ENCODE results near the gene MTF1. TPM values are rescaled to one million over a fixed set of nuclear protein-coding genes. Genes with fewer than 3 reads are reported as not detected.

MTF1 gene
- total RNA-seq, 4 donors from 2014 or later = 4.0 to 7.4 (median 6.7) TPM

DNA sequence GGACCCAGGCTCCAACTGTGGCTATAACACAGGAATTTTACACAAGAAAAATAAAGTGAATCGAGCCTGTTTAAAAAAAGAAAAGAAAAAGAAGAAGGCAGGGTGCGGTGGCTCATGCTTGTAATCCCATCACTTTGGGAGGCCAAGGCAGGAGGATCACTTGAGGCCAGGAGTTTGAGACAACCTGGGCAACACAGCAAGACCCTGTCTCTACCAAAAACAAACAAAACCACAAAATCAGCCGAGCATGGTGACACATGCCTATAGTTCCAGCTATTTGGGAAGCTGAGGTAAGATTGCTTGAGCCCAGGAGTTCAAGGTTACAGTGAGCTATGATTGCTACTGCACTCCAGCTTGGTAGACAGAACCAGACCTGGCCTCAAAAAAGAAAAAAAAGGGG is 17.7 kb downstream of the MTF1 start:
- intact Hi-C loops (cut with DNase I) = no loop called here
- TF ChIP-seq POLR2AphosphoS5 (IDR thresholded peaks at IDR 0.05) (no peak), CTCF (IDR thresholded peaks at IDR 0.05) (no peak), POLR2A (IDR thresholded peaks at IDR 0.05; ENCODE audit: low read depth) (no peak), EP300 (IDR thresholded peaks at IDR 0.05) (no peak)
- WGBS = 91% methylated on average over 3 of the region's 3 CpGs

DNA sequence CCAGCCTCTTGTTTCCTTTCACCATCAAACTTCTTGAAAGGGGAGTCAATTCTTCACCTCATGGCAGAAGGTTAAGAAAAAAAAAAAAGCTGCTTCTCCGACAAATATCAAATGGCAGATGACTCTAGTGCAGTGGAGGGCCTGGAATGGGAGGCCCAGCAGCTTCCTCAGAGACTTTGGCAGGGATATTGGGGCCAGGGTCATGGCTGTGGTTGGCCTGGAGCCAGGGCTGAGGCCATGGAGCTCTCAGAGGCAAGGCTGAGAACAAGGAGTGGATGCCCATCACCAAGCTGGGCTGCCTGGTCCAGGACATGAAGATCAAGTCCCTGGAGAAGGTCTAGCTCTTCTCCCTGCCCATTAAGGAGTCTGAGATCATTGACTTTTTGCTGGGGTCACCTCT is 18.7 kb downstream of the MTF1 start:
- Histone ChIP-seq H3K27me3 (no peaks in the 10 kb centered on the region), H3K4me3 (no peak overlapping the region), H3K36me3 (peaks cover 29 to 61% (median 50%) of the 10 kb centered on the region in 4 donors), H3K27ac (replicated peaks in 1 of 4) (no peak overlapping the region), H3K9me3 (no peaks in the 10 kb centered on the region), H3K4me1 (peaks cover 0 to 1% (median 0%) of the 10 kb centered on the region in 4 donors)
- intact Hi-C loops (cut with DNase I) = no loop called here
- no peak for TF ChIP-seq CTCF (IDR thresholded peaks at IDR 0.05)
- no peak for TF ChIP-seq POLR2AphosphoS5 (IDR thresholded peaks at IDR 0.05)
- no peak for TF ChIP-seq EP300 (IDR thresholded peaks at IDR 0.05)
- TF ChIP-seq POLR2A (IDR thresholded peaks at IDR 0.05; ENCODE audit: low read depth) = no peak
- whole genome bisulfite sequencing = 87% methylated on average over 1 of the region's 1 CpG
- no peak for DNase-seq (ENCODE audit: extremely low spot score)

More for the DNA sequence above, 17.7 kb downstream of the MTF1 start:
- Histone ChIP-seq H3K4me1 (peaks cover 0 to 10% (median 2%) of the 10 kb centered on the region in 4 donors), H3K9me3 (no peaks in the 10 kb centered on the region), H3K27ac (replicated peaks in 1 of 4) (no peak overlapping the region), H3K36me3 (peaks cover 23 to 52% (median 42%) of the 10 kb centered on the region in 4 donors), H3K4me3 (no peak overlapping the region), H3K27me3 (no peaks in the 10 kb centered on the region)
- no peak for DNase-seq (ENCODE audit: extremely low spot score)

GRCh38 chr1:37839676-37840075 is 19.7 kb downstream of the MTF1 start:
- H3K36me3 ChIP-seq = peaks cover 37 to 66% (median 60%) of the 10 kb centered on the region in 4 donors
- H3K9me3 ChIP-seq = no peaks in the 10 kb centered on the region
- DNase-seq (ENCODE audit: extremely low spot score) = no peak
- H3K27ac ChIP-seq (replicated peaks in 1 of 4) = no peak overlapping the region
- H3K4me3 ChIP-seq = no peak overlapping the region
- 94% methylated on average over 10 of the region's 10 CpGs for WGBS
- TF ChIP-seq CTCF (IDR thresholded peaks at IDR 0.05) (no peak), EP300 (IDR thresholded peaks at IDR 0.05) (no peak), POLR2A (IDR thresholded peaks at IDR 0.05; ENCODE audit: low read depth) (no peak), POLR2AphosphoS5 (IDR thresholded peaks at IDR 0.05) (no peak)
- no peaks in the 10 kb centered on the region for H3K27me3 ChIP-seq
- H3K4me1 ChIP-seq = no peaks in the 10 kb centered on the region
- intact Hi-C loops (cut with DNase I) = no loop called here

DNA sequence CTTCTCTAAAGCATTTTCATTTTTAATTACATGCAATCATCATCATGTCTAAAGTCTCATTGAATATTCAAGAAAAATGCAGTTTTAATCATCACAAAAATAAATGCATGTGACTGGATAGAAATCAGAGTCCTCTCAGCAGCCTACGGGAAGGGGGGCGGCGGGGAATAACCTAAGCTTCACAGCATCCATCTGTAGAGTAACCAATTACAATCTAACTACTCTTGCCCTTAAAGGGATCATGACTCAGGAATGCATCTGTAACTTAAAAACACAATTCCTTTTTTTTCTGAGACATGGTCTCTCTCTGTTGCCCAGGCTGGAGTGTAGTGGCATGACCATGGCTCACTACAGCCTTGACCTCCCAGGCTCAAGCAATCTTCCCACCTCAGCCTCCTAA is 22.6 kb downstream of the MTF1 start:
- no peak for DNase-seq (ENCODE audit: extremely low spot score)
- intact Hi-C loops (cut with DNase I) = no loop called here
- no peak overlapping the region for H3K27ac ChIP-seq (replicated peaks in 1 of 4)
- H3K36me3 ChIP-seq = peaks cover 57 to 90% (median 89%) of the 10 kb centered on the region in 4 donors
- H3K4me1 ChIP-seq = no peaks in the 10 kb centered on the region
- H3K4me3 ChIP-seq = no peak overlapping the region
- no peaks in the 10 kb centered on the region for H3K9me3 ChIP-seq
- WGBS = 76% methylated on average over 3 of the region's 3 CpGs
- H3K27me3 ChIP-seq = no peaks in the 10 kb centered on the region
- TF ChIP-seq CTCF (IDR thresholded peaks at IDR 0.05) (no peak), POLR2A (IDR thresholded peaks at IDR 0.05; ENCODE audit: low read depth) (no peak), EP300 (IDR thresholded peaks at IDR 0.05) (no peak), POLR2AphosphoS5 (IDR thresholded peaks at IDR 0.05) (no peak)

- no peak overlapping the region for H3K27ac ChIP-seq (replicated peaks in 1 of 4)
- no peaks in the 10 kb centered on the region for H3K27me3 ChIP-seq
- no peak overlapping the region for H3K4me3 ChIP-seq
- WGBS = 94% methylated on average over 2 of the region's 2 CpGs
- H3K4me1 ChIP-seq = no peaks in the 10 kb centered on the region
- intact Hi-C loops (cut with DNase I) = no loop called here
- H3K36me3 ChIP-seq = peaks cover 54 to 93% (median 87%) of the 10 kb centered on the region in 4 donors
- no peaks in the 10 kb centered on the region for H3K9me3 ChIP-seq
- no peak for DNase-seq (ENCODE audit: extremely low spot score)
- TF ChIP-seq EP300 (IDR thresholded peaks at IDR 0.05) = no peak
- TF ChIP-seq POLR2AphosphoS5 (IDR thresholded peaks at IDR 0.05) = no peak
These were observed 27.6 kb downstream of the MTF1 start for GRCh38 chr1:37831809-37832208.

Data from esophagus muscularis mucosa (tissue), 4 donors.